LNCAP (cell line): Measurements from ENCODE around the gene ATXN7L1.

ENCODE experiments used
- TF ChIP-seq, protein P1 (sequence below): fragments of 450-650 bp; IDR thresholded peaks from 2 replicates; pipeline ENCODE4 v1.5.1; 2017; ENCODE audit warnings: mild to moderate bottlenecking

The ATXN7L1 gene

DNA sequence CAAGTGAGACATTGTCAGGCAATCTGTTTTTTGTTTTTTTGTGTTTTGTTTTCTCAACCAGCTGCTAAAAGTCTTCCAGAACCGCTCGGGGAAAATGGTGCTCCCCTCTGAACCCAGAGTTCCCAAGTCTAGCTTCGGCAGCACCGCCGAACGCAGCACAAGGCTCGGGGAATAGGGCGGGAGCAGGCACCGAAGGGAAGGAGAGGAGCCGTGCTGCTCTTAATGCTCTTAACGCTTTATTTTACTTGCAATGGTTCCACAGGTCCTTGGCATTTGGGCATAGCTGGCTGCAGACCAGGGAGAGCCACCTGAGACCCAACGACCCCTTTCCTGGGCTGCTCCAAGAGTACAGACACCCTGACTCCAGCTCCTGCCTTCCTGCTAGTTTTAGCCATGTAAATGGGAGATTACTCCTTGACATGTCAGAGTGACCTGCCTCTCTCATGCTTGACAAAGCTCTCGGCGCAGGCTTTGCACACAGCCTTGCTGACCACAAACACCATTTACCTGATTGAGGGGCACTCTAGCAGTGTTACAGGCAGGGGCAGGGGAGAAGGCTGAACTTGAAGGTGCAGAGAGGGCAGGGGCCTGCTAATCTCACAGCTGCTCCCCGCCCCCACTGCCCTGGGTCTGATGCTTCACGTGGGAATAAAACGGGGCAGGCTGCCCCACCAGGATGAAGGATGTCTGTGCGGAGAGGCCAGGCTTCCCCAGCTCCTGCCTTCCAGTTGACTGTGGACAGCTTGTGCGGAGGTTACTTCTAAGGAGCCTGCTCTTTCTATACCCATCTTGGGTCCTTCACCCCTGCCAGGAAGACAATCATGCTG, 236.5 kb downstream of the ATXN7L1 start:
- TF ChIP-seq, protein P1, sequence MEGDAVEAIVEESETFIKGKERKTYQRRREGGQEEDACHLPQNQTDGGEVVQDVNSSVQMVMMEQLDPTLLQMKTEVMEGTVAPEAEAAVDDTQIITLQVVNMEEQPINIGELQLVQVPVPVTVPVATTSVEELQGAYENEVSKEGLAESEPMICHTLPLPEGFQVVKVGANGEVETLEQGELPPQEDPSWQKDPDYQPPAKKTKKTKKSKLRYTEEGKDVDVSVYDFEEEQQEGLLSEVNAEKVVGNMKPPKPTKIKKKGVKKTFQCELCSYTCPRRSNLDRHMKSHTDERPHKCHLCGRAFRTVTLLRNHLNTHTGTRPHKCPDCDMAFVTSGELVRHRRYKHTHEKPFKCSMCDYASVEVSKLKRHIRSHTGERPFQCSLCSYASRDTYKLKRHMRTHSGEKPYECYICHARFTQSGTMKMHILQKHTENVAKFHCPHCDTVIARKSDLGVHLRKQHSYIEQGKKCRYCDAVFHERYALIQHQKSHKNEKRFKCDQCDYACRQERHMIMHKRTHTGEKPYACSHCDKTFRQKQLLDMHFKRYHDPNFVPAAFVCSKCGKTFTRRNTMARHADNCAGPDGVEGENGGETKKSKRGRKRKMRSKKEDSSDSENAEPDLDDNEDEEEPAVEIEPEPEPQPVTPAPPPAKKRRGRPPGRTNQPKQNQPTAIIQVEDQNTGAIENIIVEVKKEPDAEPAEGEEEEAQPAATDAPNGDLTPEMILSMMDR, result no peak

DNA sequence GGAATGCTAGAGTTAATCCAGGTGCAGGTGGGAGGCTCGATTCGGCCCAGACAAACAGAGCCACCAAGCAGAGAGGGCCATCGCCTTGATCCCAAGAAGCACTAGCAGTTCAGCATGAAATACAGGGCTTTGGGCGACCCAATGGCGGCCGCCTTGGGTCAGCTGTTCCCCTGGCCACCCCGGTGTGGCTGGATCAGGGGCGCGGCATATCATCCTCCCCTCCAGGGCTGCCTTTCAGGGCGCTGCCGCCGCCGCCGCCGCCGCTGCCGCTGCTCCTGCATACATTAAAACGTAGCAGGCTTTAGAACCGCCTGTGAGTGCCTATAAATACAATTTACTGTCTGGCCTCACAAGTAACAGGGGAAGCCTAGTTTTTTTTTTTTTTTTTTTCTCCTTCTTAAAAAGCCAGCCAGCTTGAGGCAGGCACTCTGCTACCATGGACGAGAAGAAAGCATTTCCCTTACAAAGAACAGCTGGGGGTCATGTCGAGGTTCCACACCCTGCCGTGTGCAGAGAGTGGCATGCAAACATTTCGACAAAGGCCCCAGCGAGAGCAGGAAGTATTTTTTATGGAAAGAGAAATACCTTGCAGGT, 237.4 kb downstream of the ATXN7L1 start:
- TF ChIP-seq, protein P1, result no peak

DNA sequence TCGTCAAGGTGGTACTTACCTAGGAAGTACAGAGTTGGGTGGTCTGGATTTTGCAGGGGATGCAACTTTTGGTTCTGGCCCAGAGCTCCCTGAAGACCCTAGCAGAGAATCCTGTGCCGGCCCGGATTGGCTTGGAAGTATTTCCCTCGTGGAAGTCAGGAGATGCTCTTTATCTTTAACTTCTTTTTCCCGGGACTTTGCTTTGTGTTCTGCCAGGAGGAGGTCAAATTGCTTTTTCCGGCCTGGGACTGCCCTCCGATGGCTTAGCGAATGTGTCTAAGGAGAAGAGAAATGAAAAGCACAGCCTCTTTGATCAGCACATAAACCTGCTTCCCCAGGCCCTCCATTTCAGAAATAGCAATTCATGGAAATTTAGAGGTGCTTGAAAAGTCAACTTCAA, 238.1 kb downstream of the ATXN7L1 start:
- TF ChIP-seq, protein P1, result no peak

DNA sequence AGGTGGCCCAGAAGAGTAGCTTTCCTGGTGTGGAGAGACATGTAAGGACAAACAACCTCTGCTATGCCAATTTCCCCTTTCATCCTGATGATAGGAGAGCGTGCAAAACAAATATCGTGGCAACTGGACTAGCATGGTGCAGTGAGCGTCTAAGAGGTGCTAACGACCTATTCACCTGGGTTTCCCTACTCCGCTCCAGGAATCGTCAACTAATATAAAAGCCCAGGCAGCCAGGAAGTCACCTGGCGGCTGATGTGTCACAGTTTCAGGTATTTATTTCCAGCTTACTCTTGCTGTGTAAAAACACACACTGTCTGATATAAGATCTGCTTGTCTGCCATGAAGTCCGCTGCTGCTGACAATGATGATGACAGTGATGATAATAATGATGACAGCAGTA, 238.6 kb downstream of the ATXN7L1 start:
- TF ChIP-seq, protein P1, result no peak

DNA sequence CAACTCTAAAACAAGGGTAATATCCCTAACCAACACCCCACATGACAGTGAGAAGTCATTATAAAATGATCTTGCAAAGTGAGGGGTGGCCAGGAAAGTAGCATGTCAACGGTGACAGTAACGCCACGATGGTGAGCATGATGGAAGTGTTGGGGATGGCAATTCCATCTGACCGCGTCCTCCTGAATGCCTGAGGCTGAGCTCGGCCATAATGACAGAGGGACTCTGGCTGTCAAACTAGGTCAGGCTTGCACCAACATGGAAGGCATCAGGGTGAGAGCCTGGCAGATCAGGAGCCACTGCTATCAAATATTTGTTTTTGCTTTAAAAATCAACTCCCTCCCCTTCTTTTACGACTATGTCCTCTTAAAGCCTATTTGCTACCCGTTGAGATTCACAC, 239.4 kb downstream of the ATXN7L1 start:
- TF ChIP-seq, protein P1, result no peak

DNA sequence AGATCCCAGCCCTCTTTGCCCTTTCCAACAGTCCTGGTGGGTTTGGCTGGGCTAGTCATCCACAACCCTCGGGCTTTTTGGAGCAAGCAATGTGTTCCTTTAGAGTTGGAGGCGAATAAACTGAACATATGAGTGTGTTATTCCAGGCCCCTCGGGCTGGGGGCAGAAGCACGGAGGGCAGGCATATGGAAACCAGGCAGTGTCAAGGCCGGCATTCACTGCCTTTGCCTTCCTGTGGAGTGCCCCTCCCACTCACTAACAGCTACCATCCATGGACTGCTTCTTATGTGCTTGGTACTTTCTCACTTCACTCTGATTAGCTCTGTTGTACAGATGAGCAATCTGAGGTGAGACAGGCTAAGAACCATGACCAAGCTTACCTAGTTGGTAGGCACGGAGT, 241.2 kb downstream of the ATXN7L1 start:
- TF ChIP-seq, protein P1, result no peak

DNA sequence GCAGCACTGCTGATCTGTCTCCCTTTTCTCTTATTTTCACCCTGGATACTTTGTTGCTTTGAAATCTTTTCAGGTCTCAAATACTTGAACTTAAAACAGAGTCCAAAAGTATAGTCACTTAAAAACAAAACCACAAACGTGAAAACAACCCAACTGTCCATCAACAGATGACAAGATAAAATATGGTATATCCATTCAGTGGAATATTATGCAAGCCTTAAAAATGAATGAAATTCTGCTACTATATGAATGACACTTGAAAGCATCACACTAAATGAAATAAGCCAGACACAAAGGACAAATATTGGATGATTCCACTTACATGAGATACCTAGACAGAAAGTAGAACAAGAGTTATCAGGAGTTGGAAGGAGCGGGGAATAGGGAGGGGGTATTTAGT, 250.4 kb downstream of the ATXN7L1 start:
- TF ChIP-seq, protein P1, result no peak
